PC-3 (cell line): ENCODE data around the gene PPP1R1C.

Experiments
- CTCF ChIP-seq: fragments of 300-600 bp; sonication (generic); conservative IDR thresholded peaks from 2 replicates; pipeline ENCODE4 v1.5.1; 2017; ENCODE audit warnings: antibody characterized with exemption, low read depth, mild to moderate bottlenecking, low read length
- EZH2 ChIP-seq: fragments of 300-600 bp; sonication (generic); IDR thresholded peaks from one replicate; pipeline ENCODE4 v1.6.1; 2017; ENCODE audit warnings: antibody characterized with exemption, mild to moderate bottlenecking, low read length; ENCODE audit not compliant: unreplicated experiment

GRCh38 chr2:181952404-181953226, 33.0 kb upstream of the PPP1R1C start:
- TF ChIP-seq EZH2 (no peak), CTCF (no peak)
